GM23338 (cell line): ENCODE measurements around the gene CASK. TPM values are rescaled to one million over a fixed set of nuclear protein-coding genes. Genes with fewer than 3 reads are reported as not detected.

Experiments used
- JUNB ChIP-seq: IDR thresholded peaks from one replicate; pipeline ENCODE4 v1.6.1; 2016; ENCODE audit warnings: antibody characterized with exemption; ENCODE audit not compliant: unreplicated experiment
- ZNF331 ChIP-seq: fragments of 250-450 bp; sonication (Bioruptor Pico); IDR thresholded peaks from 2 replicates; pipeline ENCODE4 v1.5.0; 2020; ENCODE audit warnings: low read depth, mild to moderate bottlenecking, moderate library complexity
- polyA plus RNA-seq: library from polyadenylated mRNA; unstranded; fragments of >200 nt; fragmentation: Nextera tagmentation; extraction: Ambion mirVana; gene quantifications from 2 replicates; pipeline ENCODE4 v1.2.1, GENCODE V29; 2016
- total RNA-seq: library from RNA; depleted of rRNA; stranded (reverse); fragments of >200 nt; shearing (Covaris generic); gene quantifications from 2 replicates; pipeline ENCODE4 v1.2.3, GENCODE V29; 2014
- TF ChIP-seq, protein P1 (sequence below): fragments of 250-450 bp; sonication (Bioruptor Pico); IDR thresholded peaks from 2 replicates; pipeline ENCODE4 v1.5.0; 2020; ENCODE audit warnings: mild to moderate bottlenecking, moderate library complexity
- TF ChIP-seq, protein P2 (sequence below): IDR thresholded peaks from one replicate; pipeline ENCODE4 v1.6.1; 2018; ENCODE audit warnings: antibody characterized with exemption; ENCODE audit not compliant: unreplicated experiment
- TF ChIP-seq, protein P3 (sequence below): IDR thresholded peaks from 2 replicates; pipeline ENCODE4 v1.6.1; 2016; ENCODE audit warnings: antibody characterized with exemption

CASK gene
- total and polyA plus RNA-seq, 2 experiments from 2014 or later, result 15.3 to 44.4 TPM

DNA sequence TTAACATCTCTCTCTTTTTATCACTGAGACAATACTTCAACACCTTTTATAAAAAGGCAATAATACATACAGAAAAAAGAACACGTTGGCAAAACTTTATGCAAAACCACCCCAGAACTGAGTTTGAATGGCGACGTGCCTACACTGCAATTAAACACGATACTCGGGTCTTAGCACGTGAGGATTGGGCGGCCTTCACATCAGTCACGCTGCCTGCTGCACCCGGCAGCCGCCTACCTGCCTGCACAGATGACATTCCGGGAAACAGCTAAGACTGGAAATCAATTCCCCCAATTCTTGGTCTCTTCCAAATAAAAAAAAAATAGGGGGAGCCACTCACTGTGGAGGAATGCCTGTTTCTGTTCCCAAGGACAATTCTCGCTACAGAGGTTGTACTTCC lies 408.0 kb downstream of the CASK start (continued):
- TF ChIP-seq, protein P1, sequence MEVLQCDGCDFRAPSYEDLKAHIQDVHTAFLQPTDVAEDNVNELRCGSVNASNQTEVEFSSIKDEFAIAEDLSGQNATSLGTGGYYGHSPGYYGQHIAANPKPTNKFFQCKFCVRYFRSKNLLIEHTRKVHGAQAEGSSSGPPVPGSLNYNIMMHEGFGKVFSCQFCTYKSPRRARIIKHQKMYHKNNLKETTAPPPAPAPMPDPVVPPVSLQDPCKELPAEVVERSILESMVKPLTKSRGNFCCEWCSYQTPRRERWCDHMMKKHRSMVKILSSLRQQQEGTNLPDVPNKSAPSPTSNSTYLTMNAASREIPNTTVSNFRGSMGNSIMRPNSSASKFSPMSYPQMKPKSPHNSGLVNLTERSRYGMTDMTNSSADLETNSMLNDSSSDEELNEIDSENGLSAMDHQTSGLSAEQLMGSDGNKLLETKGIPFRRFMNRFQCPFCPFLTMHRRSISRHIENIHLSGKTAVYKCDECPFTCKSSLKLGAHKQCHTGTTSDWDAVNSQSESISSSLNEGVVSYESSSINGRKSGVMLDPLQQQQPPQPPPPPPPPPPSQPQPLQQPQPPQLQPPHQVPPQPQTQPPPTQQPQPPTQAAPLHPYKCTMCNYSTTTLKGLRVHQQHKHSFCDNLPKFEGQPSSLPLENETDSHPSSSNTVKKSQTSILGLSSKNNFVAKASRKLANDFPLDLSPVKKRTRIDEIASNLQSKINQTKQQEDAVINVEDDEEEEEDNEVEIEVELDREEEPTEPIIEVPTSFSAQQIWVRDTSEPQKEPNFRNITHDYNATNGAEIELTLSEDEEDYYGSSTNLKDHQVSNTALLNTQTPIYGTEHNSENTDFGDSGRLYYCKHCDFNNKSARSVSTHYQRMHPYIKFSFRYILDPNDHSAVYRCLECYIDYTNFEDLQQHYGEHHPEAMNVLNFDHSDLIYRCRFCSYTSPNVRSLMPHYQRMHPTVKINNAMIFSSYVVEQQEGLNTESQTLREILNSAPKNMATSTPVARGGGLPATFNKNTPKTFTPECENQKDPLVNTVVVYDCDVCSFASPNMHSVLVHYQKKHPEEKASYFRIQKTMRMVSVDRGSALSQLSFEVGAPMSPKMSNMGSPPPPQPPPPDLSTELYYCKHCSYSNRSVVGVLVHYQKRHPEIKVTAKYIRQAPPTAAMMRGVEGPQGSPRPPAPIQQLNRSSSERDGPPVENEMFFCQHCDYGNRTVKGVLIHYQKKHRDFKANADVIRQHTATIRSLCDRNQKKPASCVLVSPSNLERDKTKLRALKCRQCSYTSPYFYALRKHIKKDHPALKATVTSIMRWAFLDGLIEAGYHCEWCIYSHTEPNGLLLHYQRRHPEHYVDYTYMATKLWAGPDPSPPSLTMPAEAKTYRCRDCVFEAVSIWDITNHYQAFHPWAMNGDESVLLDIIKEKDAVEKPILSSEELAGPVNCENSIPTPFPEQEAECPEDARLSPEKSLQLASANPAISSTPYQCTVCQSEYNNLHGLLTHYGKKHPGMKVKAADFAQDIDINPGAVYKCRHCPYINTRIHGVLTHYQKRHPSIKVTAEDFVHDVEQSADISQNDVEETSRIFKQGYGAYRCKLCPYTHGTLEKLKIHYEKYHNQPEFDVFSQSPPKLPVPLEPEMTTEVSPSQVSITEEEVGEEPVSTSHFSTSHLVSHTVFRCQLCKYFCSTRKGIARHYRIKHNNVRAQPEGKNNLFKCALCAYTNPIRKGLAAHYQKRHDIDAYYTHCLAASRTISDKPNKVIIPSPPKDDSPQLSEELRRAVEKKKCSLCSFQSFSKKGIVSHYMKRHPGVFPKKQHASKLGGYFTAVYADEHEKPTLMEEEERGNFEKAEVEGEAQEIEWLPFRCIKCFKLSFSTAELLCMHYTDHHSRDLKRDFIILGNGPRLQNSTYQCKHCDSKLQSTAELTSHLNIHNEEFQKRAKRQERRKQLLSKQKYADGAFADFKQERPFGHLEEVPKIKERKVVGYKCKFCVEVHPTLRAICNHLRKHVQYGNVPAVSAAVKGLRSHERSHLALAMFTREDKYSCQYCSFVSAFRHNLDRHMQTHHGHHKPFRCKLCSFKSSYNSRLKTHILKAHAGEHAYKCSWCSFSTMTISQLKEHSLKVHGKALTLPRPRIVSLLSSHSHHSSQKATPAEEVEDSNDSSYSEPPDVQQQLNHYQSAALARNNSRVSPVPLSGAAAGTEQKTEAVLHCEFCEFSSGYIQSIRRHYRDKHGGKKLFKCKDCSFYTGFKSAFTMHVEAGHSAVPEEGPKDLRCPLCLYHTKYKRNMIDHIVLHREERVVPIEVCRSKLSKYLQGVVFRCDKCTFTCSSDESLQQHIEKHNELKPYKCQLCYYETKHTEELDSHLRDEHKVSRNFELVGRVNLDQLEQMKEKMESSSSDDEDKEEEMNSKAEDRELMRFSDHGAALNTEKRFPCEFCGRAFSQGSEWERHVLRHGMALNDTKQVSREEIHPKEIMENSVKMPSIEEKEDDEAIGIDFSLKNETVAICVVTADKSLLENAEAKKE (CRISPR knock-in tag), result no peak
- TF ChIP-seq ZNF331 (CRISPR knock-in tag), result no peak
- TF ChIP-seq, protein P2, sequence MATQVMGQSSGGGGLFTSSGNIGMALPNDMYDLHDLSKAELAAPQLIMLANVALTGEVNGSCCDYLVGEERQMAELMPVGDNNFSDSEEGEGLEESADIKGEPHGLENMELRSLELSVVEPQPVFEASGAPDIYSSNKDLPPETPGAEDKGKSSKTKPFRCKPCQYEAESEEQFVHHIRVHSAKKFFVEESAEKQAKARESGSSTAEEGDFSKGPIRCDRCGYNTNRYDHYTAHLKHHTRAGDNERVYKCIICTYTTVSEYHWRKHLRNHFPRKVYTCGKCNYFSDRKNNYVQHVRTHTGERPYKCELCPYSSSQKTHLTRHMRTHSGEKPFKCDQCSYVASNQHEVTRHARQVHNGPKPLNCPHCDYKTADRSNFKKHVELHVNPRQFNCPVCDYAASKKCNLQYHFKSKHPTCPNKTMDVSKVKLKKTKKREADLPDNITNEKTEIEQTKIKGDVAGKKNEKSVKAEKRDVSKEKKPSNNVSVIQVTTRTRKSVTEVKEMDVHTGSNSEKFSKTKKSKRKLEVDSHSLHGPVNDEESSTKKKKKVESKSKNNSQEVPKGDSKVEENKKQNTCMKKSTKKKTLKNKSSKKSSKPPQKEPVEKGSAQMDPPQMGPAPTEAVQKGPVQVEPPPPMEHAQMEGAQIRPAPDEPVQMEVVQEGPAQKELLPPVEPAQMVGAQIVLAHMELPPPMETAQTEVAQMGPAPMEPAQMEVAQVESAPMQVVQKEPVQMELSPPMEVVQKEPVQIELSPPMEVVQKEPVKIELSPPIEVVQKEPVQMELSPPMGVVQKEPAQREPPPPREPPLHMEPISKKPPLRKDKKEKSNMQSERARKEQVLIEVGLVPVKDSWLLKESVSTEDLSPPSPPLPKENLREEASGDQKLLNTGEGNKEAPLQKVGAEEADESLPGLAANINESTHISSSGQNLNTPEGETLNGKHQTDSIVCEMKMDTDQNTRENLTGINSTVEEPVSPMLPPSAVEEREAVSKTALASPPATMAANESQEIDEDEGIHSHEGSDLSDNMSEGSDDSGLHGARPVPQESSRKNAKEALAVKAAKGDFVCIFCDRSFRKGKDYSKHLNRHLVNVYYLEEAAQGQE, result no peak
- no peak for TF ChIP-seq JUNB
- TF ChIP-seq, protein P3, sequence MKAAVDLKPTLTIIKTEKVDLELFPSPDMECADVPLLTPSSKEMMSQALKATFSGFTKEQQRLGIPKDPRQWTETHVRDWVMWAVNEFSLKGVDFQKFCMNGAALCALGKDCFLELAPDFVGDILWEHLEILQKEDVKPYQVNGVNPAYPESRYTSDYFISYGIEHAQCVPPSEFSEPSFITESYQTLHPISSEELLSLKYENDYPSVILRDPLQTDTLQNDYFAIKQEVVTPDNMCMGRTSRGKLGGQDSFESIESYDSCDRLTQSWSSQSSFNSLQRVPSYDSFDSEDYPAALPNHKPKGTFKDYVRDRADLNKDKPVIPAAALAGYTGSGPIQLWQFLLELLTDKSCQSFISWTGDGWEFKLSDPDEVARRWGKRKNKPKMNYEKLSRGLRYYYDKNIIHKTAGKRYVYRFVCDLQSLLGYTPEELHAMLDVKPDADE, result no peak
